Activated naive CD4-positive, alpha-beta T cell treated with anti-CD3 and anti-CD28 coated beads, Interleukin-2, amount 50 U/mL, for 72 hours (primary cell): Measurements from ENCODE around the gene SENP8. TPM values are rescaled to one million over a fixed set of nuclear protein-coding genes. Genes with fewer than 3 reads are reported as not detected.
A peak's percentile ranks its signal among the peaks of the same experiment; 100 is the strongest.
"Not testable (repeated sequence)": the region's sequence is repeated elsewhere in the genome, so short reads cannot be mapped to it uniquely, and the experiment has no call there.

Experiments
- ATAC-seq, 2 donors: fragments of 150-1000 bp; cut with Tn5 transposase; 2 replicates each; pipeline ENCODE4 v1.10.0; 2021; ENCODE audit warnings: mild to moderate bottlenecking in 2 of 2, moderate library complexity in 2 of 2
- DNase-seq, 2 donors: peaks; one replicate each; pipeline ENCODE4 v3.0.0; 2021 to 2022; ENCODE audit warnings: low spot score in 2 of 2
- H3K27ac Mint-ChIP-seq, 2 donors: one replicate each; pipeline ENCODE4 v1.8.0; 2022; ENCODE audit warnings: mild to moderate bottlenecking in 2 of 2, mixed read lengths in 2 of 2
- H3K36me3 Mint-ChIP-seq, 2 donors: one replicate each; pipeline ENCODE4 v1.8.0; 2022; ENCODE audit warnings: mixed read lengths in 2 of 2
- H3K9me3 Mint-ChIP-seq, 2 donors: one replicate each; pipeline ENCODE4 v1.8.0; 2022; ENCODE audit warnings: mixed read lengths in 2 of 2
- total RNA-seq, 2 donors: library from RNA; stranded (reverse); gene quantifications; one replicate each; pipeline ENCODE4 v1.2.3, GENCODE V29; 2022

The SENP8 gene
- total RNA-seq, result 1 to 10 TPM in 1 of 2 donors, under 1 TPM in 1; 0.36 to 1.8 TPM

- DNase-seq (peak; percentile 95 to 96), ATAC-seq (peak; percentile 72 to 76)
- Mint-ChIP-seq H3K9me3 (no peaks in the 10 kb centered on the region), H3K36me3 (peaks cover 4 to 13% of the 10 kb centered on the region in 2 donors), H3K27ac (peak within 1 kb of the TSS; percentile 94 to 98)
Measured at GRCh38 chr15:72118017-72118978, at the start of gene SENP8, which contains the start of gene MYO9A. TSS of gene SENP8 (plus strand) at chr15:72118403. CDS start at chr15:72139624, 21,221 bp downstream. TSS of gene MYO9A (minus strand) at chr15:72118150. CDS start at chr15:72046563, 71,587 bp downstream.

- Mint-ChIP-seq H3K27ac (no peak overlapping the region), H3K36me3 (peaks cover 0 to 1% of the 10 kb centered on the region in 2 donors), H3K9me3 (peaks cover 0 to 1% of the 10 kb centered on the region in 2 donors)
- no peak for DNase-seq
- ATAC-seq, result no peak
Measured at GRCh38 chr15:72068856-72069255, 49.3 kb upstream of the SENP8 start.

GRCh38 chr15:72070817-72071447, 47.3 kb upstream of the SENP8 start:
- H3K9me3 Mint-ChIP-seq, result no peaks in the 10 kb centered on the region
- no peak for DNase-seq
- H3K36me3 Mint-ChIP-seq, result no peaks in the 10 kb centered on the region
- no peak overlapping the region for H3K27ac Mint-ChIP-seq
- no peak for ATAC-seq

- not testable (repeated sequence) for H3K36me3 Mint-ChIP-seq, H3K9me3 Mint-ChIP-seq, ATAC-seq, H3K27ac Mint-ChIP-seq, DNase-seq
Measured at GRCh38 chr15:72071448-72071825, 46.8 kb upstream of the SENP8 start.

GRCh38 chr15:72074335-72075060, 43.7 kb upstream of the SENP8 start:
- no peak for DNase-seq

GRCh38 chr15:72077950-72078349, 40.3 kb upstream of the SENP8 start:
- peak overlapping the region in 1 of 2 donors; percentile 40 for H3K27ac Mint-ChIP-seq
- H3K36me3 Mint-ChIP-seq, result no peaks in the 10 kb centered on the region
- H3K9me3 Mint-ChIP-seq, result peaks cover 5 to 12% of the 10 kb centered on the region in 2 donors
- ATAC-seq (no peak), DNase-seq (no peak)

More at GRCh38 chr15:72074335-72075060, 43.7 kb upstream of the SENP8 start:
- ATAC-seq, result no peak
- H3K27ac Mint-ChIP-seq, result no peak overlapping the region
- H3K9me3 Mint-ChIP-seq, result no peaks in the 10 kb centered on the region
- no peaks in the 10 kb centered on the region for H3K36me3 Mint-ChIP-seq

GRCh38 chr15:72078887-72079286, 39.3 kb upstream of the SENP8 start:
- Mint-ChIP-seq H3K36me3 (peaks cover 0 to 7% of the 10 kb centered on the region in 2 donors), H3K27ac (no peak overlapping the region), H3K9me3 (peaks cover 11 to 22% of the 10 kb centered on the region in 2 donors)
- DNase-seq (no peak), ATAC-seq (peak in 1 of 2 donors; percentile 26)

DNA sequence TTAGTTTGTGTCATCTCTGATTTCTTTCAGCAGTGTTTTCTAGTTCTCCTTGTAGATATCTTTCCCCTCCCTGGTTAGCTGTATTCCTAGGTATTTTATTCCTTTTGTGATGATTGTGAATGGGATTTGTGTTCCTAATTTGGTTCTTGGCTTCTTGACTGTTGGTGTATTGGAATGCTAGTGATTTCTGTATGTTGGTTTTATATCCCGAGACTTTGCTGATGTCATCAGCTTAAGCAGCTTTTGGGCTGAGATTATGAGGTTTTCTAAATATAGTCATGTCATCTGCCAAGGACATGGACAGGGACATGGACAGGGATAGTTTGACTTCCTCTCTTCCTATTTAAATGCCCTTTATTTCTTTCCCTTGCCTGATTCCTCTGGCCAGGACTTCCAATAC, 36.0 kb upstream of the SENP8 start:
- Mint-ChIP-seq H3K9me3 (peaks cover 20 to 27% of the 10 kb centered on the region in 2 donors), H3K27ac (no peak overlapping the region), H3K36me3 (peaks cover 6 to 13% of the 10 kb centered on the region in 2 donors)
- DNase-seq (no peak), ATAC-seq (no peak)

GRCh38 chr15:72086010-72086697, 32.0 kb upstream of the SENP8 start:
- DNase-seq (no peak), ATAC-seq (no peak)
- peaks cover 20 to 27% of the 10 kb centered on the region in 2 donors for H3K9me3 Mint-ChIP-seq
- no peak overlapping the region for H3K27ac Mint-ChIP-seq
- H3K36me3 Mint-ChIP-seq, result peaks cover 6 to 13% of the 10 kb centered on the region in 2 donors

DNA sequence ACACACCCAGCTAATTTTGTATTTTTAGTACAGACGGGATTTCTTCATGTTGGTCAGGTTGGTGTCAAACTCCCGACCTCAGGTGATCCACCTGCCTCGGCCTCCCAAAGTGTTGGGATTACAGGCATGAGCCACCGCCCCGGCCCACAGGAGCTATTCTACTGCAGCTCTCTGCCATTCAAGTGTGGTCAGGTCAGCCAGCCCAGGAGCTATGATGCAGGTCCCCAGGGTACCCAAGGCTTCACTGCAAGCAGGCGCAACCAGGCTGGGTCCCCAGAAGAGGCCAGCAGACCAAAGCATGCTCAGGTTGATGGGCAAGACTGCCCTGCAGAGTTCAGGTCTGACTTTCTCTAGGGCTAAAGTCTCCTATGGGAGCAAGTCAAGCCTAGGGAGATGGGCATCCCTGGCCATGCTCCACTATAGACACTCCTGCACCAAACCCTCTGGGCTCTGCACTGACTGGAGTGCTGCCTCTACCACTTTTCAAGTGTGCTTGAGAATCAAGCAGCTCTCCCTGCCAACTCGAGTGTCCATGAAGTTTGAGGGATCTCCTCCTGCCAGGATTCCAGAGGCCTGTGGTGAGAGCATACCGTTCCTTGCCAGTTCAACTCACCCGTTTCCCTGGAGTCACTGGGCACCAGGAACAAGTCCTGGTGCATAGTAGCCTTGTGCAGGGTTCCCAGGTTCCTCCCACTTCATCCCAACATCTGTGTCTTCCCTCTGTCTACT, 31.1 kb upstream of the SENP8 start:
- H3K27ac Mint-ChIP-seq, result no peak overlapping the region
- ATAC-seq, result no peak

DNA sequence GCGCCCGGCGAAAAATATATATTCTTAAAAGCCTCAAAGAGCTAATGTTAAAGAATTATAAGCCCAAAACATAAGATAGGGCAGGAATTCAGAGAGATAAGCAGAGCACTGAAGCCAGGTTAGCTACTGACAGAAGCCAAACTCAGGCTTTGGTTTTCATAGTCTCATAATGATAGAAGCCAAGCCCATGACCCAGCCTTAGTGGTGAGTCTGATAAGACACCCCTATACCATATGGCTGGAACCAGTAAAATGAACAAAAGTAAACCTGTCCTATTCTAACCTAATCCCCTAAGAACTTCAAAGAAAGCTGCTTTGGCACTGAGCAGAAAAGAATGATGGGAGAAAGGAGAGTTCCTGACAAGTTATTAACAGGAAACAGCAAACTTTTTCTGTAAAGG, 26.2 kb upstream of the SENP8 start:
- DNase-seq (no peak), ATAC-seq (no peak)
- H3K27ac Mint-ChIP-seq, result no peak overlapping the region
- H3K9me3 Mint-ChIP-seq, result no peaks in the 10 kb centered on the region
- H3K36me3 Mint-ChIP-seq, result no peaks in the 10 kb centered on the region

More for the DNA sequence above, 31.1 kb upstream of the SENP8 start:
- no peak for DNase-seq
- peaks cover 18 to 22% of the 10 kb centered on the region in 2 donors for H3K9me3 Mint-ChIP-seq
- peaks cover 6 to 13% of the 10 kb centered on the region in 2 donors for H3K36me3 Mint-ChIP-seq

GRCh38 chr15:72092691-72093090, 25.5 kb upstream of the SENP8 start:
- no peak for DNase-seq

DNA sequence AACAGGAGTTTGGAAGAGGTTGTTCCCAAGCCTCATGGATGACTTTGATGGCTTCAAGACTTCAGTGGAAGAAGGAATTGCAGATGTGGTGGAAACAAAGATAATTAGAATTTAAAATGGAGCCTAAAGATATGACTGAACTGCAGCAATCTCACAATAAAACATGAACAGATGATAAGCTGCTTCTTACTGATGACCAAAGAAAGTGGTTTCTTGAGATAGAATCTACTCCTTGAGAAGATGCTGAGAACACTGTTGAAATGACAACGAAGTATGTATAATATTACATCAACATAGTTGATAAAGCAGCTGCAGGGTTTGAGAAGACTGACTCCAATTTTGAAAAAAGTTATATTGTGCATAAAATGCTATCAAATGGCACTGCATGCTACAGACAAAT, 21.4 kb upstream of the SENP8 start:
- Mint-ChIP-seq H3K27ac (no peak overlapping the region), H3K36me3 (no peaks in the 10 kb centered on the region), H3K9me3 (no peaks in the 10 kb centered on the region)
- no peak for ATAC-seq
- DNase-seq, result no peak

More at GRCh38 chr15:72092691-72093090, 25.5 kb upstream of the SENP8 start:
- no peaks in the 10 kb centered on the region for H3K36me3 Mint-ChIP-seq
- H3K9me3 Mint-ChIP-seq, result no peaks in the 10 kb centered on the region
- no peak for ATAC-seq
- H3K27ac Mint-ChIP-seq, result no peak overlapping the region

DNA sequence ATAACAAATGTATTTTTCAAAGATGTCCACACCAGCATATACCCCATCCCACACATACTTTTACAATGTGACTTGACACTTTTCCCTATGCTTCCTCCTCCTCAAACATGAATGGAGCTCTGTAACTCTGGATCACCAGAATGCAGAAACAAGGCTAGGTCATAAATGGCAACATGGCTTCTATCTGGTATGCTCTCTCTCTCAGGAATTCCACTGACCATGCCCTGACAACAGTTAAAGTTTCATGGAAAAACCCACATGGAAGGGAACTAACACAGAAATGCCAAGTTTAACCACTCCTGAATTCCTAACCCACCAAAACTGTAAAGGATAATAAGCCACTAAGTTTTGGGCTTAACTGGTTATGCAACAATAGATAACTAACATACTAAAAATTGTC, 20.2 kb upstream of the SENP8 start:
- Mint-ChIP-seq H3K27ac (no peak overlapping the region), H3K36me3 (no peaks in the 10 kb centered on the region), H3K9me3 (no peaks in the 10 kb centered on the region)
- no peak for DNase-seq
- no peak for ATAC-seq

DNA sequence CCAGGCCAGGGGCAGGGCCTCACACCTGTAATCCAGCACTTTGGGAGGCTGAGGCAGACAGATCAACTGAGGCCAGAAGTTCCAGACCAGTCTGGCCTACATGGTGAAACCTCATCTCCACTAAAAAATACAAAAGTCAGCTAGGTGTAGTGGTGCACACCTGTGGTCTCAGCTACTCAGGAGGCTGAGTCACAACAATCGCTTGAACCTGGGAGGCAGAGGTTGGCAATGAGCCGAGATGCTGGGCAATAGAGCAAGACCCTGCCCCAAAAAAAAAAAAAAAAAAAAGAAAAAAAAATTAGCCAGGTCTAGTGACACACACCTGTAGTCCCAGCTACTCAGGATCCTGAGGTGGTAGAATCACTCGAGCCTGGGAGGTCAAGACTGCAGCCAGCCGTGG, 19.0 kb upstream of the SENP8 start:
- Mint-ChIP-seq H3K9me3 (no peaks in the 10 kb centered on the region), H3K36me3 (no peaks in the 10 kb centered on the region), H3K27ac (no peak overlapping the region)
- no peak for DNase-seq
- ATAC-seq, result no peak
